ENCODE results near the gene NR2C1.
"Not testable (repeated sequence)": the region's sequence is repeated elsewhere in the genome, so short reads cannot be mapped to it uniquely, and the experiment has no call there.

NR2C1 gene

DNA sequence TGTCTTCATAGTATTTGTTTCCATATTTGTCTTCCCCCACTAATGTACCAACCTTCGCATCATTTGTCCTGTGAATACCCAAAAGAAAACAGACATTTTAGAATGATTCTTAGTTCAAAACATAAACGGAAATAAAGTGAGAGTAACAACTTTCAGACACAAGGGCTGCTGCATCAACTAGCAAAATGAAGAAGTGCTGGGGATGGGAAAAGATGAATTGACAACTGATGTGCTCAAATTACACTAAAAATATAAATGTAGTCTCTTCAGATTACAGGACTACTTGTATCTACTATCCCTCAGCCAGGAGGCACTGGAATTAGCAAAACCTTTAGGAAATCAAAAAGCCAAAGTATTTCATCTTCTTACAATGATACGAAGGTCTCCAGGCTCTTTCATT lies 70.7 kb downstream of the NR2C1 start:
- no peak for DNase-seq (ENCODE audit: low spot score)

DNA sequence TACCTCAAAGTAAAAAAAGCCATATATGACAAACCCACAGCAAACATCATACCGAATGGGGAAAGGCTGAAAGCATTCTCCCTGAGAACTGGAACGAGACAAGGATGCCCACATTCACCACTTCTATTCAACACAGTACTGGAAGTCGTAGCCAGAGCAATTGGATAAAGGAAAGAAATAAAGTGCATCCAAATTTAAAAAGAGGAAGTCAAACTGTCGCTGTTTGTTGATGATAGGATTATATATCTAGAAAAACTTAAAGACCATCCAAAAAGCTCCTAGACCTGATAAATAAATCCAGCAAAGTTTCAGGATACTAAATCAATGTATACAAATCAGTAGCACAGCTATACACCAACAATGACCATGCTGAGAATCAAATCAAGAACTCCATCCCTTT lies 75.1 kb downstream of the NR2C1 start:
- no peak for DNase-seq (ENCODE audit: low spot score)

DNA sequence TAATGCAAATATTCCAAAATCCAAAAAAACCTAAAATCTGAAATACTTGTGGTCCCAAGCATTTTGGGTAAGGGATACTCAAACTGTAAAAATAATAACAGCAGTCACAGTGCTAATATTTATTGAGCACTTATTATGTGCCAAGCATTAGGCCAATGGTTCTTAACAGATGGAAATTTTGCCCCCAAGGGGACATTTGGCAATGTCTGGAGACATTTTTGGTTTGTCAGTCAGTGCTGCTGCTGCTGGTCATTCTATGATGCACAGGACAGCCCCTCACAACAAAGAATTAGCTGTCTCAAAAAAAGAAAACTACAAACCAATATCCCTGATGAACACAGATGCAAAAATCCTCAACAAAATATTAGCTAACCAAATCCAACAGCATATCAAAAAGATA lies 75.7 kb downstream of the NR2C1 start:
- no peak for DNase-seq (ENCODE audit: low spot score)

DNA sequence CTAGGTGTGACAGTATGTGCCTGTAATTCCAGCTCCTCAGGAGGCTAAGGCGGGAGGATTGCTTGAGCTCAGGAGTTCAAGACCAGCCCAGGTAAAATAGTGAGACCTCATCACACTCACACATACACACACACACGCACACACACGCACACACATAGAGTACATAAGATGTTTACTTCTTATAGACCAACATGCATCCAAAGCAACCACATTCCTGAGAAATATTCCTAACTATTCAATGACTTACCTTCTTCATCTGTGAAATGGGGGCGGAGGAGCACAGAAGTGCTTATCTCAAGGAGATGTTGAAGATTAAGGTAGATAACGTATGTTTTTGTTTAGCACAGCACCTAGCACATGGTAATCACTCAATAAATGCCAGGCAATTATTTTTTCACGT lies 76.4 kb downstream of the NR2C1 start:
- no peak for DNase-seq (ENCODE audit: low spot score)

DNA sequence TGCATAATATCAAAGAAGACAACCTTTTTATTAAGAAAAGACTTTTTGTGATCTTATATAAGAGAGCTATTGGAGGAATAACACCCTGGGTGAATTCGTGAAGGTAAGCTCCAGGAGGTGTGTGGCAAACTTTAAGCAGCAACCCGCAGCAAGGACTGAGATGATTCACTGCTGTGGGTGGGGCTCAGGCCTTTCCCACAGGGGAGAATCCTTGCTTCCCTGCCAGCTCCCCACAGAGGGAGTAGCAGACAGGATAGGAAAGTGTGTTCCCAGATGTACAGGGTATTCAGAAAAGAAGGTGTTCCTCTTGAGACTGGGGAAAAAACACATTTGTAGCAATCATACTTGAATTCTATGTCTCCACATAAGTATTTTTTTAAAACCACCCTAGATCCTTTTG lies 79.1 kb downstream of the NR2C1 start:
- no peak for DNase-seq (ENCODE audit: low spot score)

DNA sequence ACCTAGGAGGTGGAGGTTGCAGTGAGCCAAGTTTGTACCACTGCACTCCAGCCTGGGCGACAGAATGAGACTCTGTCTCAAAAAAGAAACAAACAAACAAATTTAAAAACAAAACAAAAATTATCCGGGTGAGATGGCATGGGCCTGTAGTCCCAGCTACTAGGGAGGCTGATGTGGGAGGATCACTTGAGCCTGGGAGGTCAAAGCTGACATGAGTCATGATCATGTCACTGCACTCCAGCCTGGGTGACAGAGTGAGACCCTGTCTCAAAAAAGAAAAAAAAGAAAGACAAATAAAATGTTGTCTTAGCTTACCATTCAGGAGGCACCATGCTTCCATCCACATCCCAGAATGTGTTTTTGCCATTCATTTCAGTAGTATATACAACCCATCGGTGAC lies 79.6 kb downstream of the NR2C1 start:
- DNase-seq (ENCODE audit: low spot score) = not testable (repeated sequence)

DNA sequence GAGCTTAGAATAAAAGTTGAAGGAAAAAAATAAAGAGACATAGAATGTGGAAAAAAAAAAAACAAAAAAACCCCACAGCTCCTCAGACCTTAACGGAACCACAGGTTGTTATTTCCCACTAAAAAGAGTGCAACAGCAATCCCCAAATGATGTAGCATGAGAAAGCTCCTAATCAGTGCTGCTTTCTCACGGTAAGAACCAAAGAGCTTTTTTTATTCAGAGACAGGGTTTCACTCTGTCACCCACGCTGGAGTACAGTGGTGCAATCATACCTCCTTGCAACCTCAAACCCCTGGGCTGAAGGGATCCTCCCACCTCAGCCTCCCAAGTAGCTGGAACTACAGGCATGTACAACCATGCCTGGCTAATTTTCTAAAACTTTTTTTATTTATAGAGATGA lies 83.2 kb downstream of the NR2C1 start:
- no peak for DNase-seq (ENCODE audit: low spot score)

DNA sequence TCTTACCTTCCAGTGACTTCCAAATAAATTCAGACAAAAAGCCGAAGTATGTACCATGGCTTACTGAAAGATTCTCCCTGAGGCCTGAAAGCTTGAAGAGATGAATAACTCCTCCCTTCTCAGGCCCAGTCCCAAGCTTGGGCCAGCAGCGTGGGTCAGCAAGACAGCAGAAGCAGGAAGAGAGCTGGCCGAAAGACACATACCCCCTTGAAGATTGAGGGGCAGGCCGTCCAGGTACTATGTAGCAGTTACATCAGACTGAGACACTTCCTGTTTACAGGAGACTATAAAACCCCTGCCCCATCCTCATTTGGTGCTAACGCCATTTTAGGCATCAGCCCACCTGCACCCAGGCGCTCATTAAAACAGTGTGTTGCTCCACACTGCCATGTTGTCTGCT lies 84.9 kb downstream of the NR2C1 start:
- DNase-seq (ENCODE audit: low spot score) = no peak

DNA sequence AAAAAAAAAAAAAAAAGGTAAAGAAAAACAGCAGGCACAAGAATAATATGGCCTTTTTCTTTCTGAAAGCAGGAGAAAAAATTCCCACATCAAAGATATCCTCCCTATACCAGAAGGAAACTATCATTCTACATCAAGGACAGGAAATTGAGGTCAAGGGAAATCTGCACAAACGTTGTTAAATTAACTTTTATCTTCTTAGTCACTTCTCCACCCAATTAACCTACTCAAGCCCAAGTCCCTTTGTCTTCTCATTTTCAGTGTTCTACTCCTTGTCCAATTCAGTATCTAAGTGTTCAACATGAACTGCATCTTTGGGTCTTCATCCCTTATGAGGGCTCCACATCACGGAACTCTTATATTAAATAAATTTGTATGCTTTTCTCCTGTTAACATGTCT lies 85.6 kb downstream of the NR2C1 start:
- no peak for DNase-seq (ENCODE audit: low spot score)

DNA sequence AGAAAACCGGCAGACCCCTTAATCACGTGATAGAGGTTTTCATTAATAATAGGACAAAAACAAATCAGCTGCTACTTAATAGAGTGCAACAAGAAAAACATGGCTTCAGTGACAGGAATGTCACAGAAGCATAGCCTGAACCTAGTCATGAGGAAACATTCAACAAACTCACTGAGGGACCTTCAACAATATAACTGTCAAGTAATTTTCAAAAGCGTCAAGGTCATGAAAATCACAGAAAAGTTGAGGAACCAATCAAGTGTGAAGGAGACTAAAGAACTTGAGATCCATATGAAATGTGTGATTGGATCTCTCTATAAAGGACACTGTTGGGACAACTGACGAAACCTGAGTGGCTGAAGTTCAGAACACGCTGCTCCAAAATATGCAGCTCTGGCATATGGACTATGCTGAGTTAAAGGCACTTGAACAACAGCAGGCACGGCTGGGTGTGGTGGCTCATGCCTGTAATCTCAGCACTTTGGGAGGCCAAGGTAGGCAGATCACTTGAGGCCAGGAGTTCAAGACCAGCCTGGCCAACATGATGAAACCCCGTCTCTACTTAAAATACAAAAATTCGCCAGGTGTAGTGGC lies 86.2 kb downstream of the NR2C1 start:
- no peak for DNase-seq (ENCODE audit: low spot score)

DNA sequence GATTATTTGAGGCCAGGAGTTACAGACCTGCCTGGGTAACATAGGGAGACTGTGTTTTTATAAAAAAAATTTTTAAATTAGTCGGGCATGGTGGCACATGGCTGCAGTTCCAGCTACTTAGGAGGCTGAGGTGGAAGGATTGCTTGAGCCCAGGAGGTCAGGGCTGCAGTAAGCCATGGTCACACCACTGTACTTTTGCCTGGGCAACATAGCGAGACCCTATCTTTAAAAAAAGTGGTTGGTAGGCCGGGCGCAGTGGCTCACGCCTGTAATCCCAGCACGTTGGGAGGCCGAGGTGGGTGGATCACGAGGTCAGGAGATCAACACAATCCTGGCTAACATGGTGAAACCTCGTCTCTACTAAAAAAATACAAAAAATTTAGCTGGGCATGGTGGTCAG lies 88.3 kb downstream of the NR2C1 start:
- DNase-seq (ENCODE audit: low spot score) = not testable (repeated sequence)

DNA sequence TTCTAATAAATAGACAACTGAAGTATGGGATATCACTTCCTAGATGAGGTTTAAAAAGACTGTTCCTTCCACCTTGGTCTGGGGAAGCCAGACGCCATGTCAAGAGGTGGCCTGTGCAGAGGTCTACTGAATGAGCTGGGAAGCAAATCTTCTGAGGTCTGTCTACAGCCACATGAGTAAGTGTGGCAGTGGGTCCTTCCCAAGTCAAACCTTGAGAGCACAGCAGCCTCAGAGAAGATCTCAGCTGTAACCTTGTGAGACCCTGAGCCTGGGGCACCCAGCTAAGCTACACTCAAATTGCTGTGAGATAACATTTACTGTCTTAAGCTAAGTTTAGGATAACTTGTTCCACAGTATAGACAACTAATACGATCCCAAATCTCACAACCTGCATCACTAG lies 90.1 kb downstream of the NR2C1 start:
- no peak for DNase-seq (ENCODE audit: low spot score)

DNA sequence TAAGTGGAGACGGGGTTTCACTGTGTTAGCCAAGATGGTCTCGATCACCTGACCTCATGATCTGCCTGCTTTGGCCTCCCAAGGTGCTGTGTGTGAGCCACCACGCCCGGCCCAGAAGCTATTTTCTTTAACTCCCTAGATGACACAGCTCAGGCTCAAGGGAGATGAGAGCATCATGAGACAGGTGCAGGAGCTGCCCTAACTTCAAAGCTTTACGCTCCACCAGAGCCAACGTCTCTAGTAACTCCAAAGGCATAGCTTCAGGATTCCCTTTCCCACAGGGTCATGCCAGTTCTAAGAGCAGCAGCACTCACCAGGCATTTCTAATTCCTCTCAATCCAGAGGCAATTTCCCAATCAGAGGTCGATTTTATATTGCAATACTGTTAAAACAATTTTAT lies 91.0 kb downstream of the NR2C1 start:
- no peak for DNase-seq (ENCODE audit: low spot score)

DNA sequence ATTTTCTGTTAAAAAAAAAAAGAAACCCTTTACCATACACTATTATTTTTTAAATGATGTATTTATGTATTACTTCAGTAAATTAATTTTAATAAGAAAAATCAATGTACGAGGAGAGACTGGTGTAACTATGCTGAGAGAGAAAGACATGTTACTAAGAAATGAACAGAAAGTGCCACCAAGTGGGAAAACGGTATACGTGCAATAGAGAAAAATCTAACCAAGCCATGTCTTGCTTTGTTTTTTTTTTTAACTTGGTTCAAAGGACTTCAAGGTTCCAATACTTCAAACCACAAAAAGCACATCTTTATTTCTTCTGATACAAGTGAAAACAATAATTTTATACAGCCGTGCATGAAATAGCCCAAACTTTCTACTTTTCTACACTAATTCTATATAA lies 92.8 kb downstream of the NR2C1 start:
- DNase-seq (ENCODE audit: low spot score) = no peak

DNA sequence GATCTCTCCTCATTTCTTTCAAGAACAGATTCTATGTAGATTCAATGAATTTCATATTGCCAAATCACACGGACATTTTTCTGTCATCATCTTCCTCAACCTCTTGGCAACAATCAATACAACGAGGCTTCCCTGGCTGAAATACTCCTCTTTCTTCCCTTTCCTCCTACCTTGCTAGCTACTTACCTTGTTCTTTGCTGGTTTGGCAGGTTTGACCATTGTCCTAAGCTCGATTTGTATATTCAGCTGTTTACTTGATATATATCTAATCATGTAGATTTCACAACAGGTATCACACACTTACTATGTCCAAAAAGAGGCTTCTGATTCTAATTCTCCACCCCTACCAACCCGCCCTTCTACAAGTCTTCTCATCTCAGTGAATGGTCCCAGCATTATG lies 93.5 kb downstream of the NR2C1 start:
- DNase-seq (ENCODE audit: low spot score) = no peak

DNA sequence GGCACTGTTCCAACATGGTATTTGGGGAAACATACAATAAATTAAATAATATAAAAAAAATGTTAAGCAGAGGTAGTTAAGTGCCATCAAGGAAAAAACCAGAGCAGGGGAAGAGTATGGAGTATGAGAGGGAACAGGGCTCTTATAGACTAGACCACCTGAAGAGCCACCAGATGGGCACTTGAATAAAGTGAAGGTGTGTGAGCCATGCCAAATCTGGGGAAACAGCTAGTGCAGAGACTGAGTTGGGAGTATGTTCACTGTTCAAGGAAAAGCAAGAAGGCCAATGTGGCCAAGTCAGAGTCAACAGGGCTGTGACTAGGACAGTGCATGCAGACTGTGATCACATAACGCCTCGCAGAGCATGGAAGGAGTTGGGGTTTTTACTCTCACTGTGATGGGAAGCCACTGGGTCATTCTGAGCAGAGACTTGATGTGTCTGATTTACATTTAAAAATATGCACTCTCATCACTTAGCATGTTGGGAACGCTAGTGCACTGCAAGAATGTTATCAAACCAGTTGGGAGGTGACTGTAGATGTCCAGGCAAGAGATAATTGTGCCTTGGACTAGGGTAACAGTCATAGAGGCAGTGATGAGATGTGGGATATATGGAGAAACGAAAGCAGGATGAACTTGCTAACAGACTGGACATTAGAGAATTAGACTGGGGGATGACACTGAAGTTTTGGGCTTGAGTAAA lies 95.5 kb downstream of the NR2C1 start:
- DNase-seq (ENCODE audit: low spot score) = no peak

DNA sequence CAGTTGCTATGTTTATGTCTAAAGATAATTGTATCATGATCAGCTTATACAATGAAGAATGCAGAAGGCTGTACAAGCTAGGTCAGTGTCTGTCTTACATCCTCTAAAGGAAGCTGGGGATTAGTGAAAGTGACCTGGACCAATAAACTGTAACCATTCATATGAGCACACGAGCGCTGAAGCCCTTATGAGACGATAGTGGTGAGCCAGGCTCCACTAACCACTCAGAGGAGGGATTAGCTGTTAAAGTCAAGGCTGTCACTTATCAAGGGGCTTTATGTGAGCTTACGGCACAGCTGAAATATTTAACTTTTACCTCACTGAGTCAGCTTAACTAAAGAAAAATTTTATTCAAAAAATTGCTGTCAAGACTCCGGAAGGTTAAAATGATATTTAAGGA lies 100.2 kb downstream of the NR2C1 start:
- no peak for DNase-seq (ENCODE audit: low spot score)

DNA sequence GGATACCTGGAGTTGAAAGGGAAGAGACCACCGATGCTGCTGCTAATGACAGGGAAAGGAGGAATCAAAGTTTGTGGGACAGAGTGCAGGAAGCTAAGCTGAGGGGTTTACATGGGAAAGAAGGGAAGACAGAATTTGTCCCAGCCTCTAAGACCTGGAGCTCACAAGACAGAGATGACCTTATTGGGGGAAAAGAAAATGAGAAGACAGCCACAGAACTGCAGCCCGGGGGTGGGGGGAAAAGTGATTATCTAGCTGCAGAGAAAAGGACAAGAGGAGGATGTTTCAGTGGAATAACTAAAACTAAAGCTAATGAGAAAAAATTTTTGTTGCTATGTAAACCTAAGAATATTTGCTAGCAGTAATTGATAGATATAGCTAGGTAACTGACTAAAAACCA lies 100.6 kb downstream of the NR2C1 start:
- DNase-seq (ENCODE audit: low spot score) = no peak

DNA sequence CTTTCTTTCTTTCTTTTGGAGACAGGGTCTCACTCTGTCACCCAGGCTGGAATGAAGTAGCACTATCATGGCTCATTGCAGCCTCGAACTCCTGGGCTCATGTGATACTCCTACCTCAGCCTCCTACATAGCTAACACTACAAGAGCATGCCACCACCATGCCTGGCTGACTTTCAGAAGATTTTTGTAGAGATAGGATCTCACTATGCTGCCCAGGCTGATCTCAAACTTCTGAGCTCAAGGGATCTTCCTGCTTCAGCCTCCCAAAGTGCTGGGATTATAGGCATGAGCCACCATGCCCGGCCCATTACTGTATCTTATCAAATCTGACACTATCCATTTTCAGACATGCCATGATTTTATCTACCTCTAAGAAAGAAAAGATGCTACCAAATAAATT lies 101.5 kb downstream of the NR2C1 start:
- DNase-seq (ENCODE audit: low spot score) = no peak

DNA sequence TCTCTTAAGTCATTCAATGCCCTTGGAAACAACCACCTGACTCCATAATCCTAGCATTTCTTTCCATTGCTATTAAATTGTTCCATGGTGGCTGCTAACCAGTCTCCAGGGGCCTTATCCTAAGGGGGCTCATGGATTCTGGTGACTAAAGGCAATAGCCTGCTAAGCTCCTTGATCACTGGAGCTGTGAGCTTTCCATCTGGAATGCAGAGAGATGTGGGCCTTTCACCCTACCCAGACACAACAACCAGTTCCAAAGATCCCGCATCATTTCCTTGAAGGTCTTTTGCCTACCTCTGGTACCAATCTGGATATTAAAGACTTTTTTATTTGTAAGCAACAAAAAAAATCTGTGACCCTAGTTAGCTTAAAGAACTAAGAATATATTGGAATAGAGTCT lies 102.9 kb downstream of the NR2C1 start:
- DNase-seq (ENCODE audit: low spot score) = no peak
